Spinal cord (tissue), 10 donors: ENCODE results near the gene OR1A2. TPM values are rescaled to one million over a fixed set of nuclear protein-coding genes. Genes with fewer than 3 reads are reported as not detected.
"Not testable (repeated sequence)": the region's sequence is repeated elsewhere in the genome, so short reads cannot be mapped to it uniquely, and the experiment has no call there.

Experiments used
- DNase-seq, 6 donors: peaks; one replicate each; pipeline versions ENCODE4 v3.0.0 to v3.0.0-alpha.2; 2013 to 2015; ENCODE audit warnings: low spot score in 6 of 6, low read depth in 4 of 6
- H3K27ac ChIP-seq: one replicate; pipeline ENCODE4 v1.5.1; 2013; ENCODE audit warnings: low read depth, low read length, control low read depth
- H3K27me3 ChIP-seq: one replicate; pipeline ENCODE4 v1.6.1; 2013; ENCODE audit warnings: low read length; ENCODE audit not compliant: control insufficient read depth, insufficient read depth
- H3K36me3 ChIP-seq: one replicate; pipeline ENCODE4 v1.6.1; 2013; ENCODE audit warnings: low read length; ENCODE audit not compliant: control insufficient read depth, insufficient read depth
- H3K4me1 ChIP-seq: one replicate; pipeline ENCODE4 v1.6.1; 2013; ENCODE audit warnings: low read length; ENCODE audit not compliant: control insufficient read depth, insufficient read depth
- H3K4me3 ChIP-seq: one replicate; pipeline ENCODE4 v1.5.1; 2013; ENCODE audit warnings: low read depth, low read length, control low read depth
- H3K9me3 ChIP-seq: one replicate; pipeline ENCODE4 v1.6.1; 2013; ENCODE audit warnings: low read length; ENCODE audit not compliant: control insufficient read depth, insufficient read depth
- WGBS: methylation state at CpG from one replicate; pipeline ENCODE4 v1.1.5; 2013; ENCODE audit warnings: missing lambda C conversion rate; ENCODE audit not compliant: insufficient coverage; 5-methylcytosine and 5-hydroxymethylcytosine counted together
- polyA plus RNA-seq, 2 donors: library from polyadenylated mRNA; unstranded; fragments of 120-200 nt; gene quantifications; one replicate each; pipeline ENCODE4 v1.2.1, GENCODE V29; 2013; ENCODE audit not compliant: insufficient read length in 2 of 2
- total RNA-seq, 2 donors: library from RNA; depleted of rRNA in 1 of 2; stranded (reverse); fragments of 120-200 nt in 1 of 2; fragments of >200 nt in 1 of 2; gene quantifications; one replicate each; pipeline versions ENCODE4 v1.2.3 to v1.2.4, GENCODE V29; 2013 to 2014
- donor health status: healthy.

The OR1A2 gene
- total and polyA plus RNA-seq, 4 donors: not detected

- no CpG with 5 or more reads among the region's 2 CpGs for WGBS
These were observed 25.2 kb downstream of the OR1A2 start for GRCh38 chr17:3222505-3222904.

GRCh38 chr17:3224721-3225352, 27.5 kb downstream of the OR1A2 start:
- not testable (repeated sequence) for H3K36me3 ChIP-seq, H3K27me3 ChIP-seq, H3K27ac ChIP-seq, H3K4me1 ChIP-seq, H3K4me3 ChIP-seq, DNase-seq, H3K9me3 ChIP-seq

More at GRCh38 chr17:3222505-3222904, 25.2 kb downstream of the OR1A2 start:
- Histone ChIP-seq H3K27ac (no peak overlapping the region), H3K9me3 (no peaks in the 10 kb centered on the region), H3K36me3 (no peaks in the 10 kb centered on the region), H3K27me3 (no peaks in the 10 kb centered on the region), H3K4me1 (no peaks in the 10 kb centered on the region), H3K4me3 (no peak overlapping the region)
- DNase-seq: no peak

GRCh38 chr17:3232300-3232699, 35.0 kb downstream of the OR1A2 start:
- not testable (repeated sequence) for H3K36me3 ChIP-seq, H3K9me3 ChIP-seq, H3K27me3 ChIP-seq, H3K27ac ChIP-seq, H3K4me3 ChIP-seq, H3K4me1 ChIP-seq, DNase-seq
- 70% methylated on average over 1 of the region's 8 CpGs for WGBS

DNA sequence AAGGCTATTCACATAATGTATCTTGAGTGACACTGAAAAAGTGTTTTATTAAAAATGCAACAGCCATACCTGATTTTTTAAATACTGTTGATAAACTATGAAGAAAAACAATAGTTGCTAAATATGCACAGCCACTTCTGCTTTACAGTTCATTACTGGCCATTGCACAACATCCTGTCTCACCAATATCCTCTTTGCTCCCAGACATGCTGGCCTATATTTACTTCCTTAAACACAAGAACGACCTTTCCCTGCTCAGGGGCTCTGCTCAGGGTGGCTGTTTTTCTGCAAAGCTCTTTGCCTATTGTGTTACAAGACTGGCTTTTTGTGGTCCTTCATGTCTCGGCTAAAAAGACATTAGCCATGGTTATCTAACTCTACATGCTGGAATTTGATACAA, 41.4 kb downstream of the OR1A2 start:
- no CpG with 5 or more reads among the region's 2 CpGs for WGBS
- H3K4me1 ChIP-seq, H3K27me3 ChIP-seq, H3K9me3 ChIP-seq, H3K27ac ChIP-seq, H3K36me3 ChIP-seq, H3K4me3 ChIP-seq, DNase-seq: not testable (repeated sequence)

DNA sequence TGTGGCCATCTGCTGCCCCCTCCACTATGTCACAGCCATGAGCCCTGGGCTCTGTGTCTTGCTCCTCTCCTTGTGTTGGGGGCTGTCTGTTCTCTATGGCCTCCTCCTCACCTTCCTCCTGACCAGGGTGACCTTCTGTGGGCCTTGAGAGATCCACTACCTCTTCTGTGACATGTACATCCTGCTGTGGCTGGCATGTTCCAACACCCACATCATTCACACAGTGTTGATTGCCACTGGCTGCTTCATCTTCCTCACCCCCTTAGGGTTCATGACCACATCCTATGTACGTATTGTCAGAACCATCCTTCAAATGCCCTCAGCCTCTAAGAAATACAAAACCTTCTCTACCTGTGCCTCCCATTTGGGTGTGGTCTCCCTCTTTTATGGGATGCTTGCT, 43.7 kb downstream of the OR1A2 start:
- H3K4me1 ChIP-seq, H3K27ac ChIP-seq, H3K36me3 ChIP-seq, H3K4me3 ChIP-seq, H3K9me3 ChIP-seq, DNase-seq, H3K27me3 ChIP-seq: not testable (repeated sequence)
- WGBS: no CpG with 5 or more reads among the region's 1 CpG

DNA sequence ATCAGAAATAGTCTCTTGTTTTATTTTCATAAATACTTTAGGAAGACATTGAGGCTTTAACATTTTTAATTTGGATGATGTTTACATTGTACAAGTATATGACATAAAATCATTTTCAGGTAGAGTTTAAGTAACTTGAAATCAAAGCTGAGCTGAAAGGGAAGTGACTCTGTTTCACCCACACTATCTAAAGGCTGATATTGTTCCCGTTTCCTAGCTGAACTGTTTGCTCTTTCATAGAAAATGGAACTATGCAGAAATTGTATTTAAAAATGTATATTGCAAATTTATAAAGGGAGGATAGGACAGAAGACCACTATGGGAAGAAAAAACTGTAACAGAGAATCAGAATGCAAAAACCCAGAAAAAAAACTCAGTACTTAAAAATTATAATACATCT, 47.5 kb downstream of the OR1A2 start:
- H3K27ac ChIP-seq, H3K36me3 ChIP-seq, H3K4me1 ChIP-seq, H3K9me3 ChIP-seq, H3K4me3 ChIP-seq, H3K27me3 ChIP-seq, DNase-seq: not testable (repeated sequence)
- no CpG with 5 or more reads among the region's 1 CpG for WGBS

Other genes with a start within 250 kb of the OR1A2 start
- gene OR1D5, start 133.9 kb upstream of the OR1A2 start, total RNA-seq: not detected
- not detected for gene OR1D5, start 133.9 kb upstream of the OR1A2 start, polyA plus RNA-seq
- not detected for gene OR1D2, start 93.1 kb upstream of the OR1A2 start, total RNA-seq
- under 1 TPM in 1 of 2 donors, not detected in 1; 0.08 TPM for gene OR1D2, start 93.1 kb upstream of the OR1A2 start, polyA plus RNA-seq
- not detected for gene OR1G1, start 70.0 kb upstream of the OR1A2 start, total RNA-seq
- not detected for gene OR1G1, start 70.0 kb upstream of the OR1A2 start, polyA plus RNA-seq
- gene OR1A1, start 10.1 kb downstream of the OR1A2 start, total RNA-seq: not detected
- under 1 TPM in 1 of 2 donors, not detected in 1; 0.14 TPM for gene OR1A1, start 10.1 kb downstream of the OR1A2 start, polyA plus RNA-seq
- gene OR3A1, start 100.8 kb downstream of the OR1A2 start, total RNA-seq: under 1 TPM; 0.22 to 0.40 TPM
- under 1 TPM; 0.29 to 0.36 TPM for gene OR3A1, start 100.8 kb downstream of the OR1A2 start, polyA plus RNA-seq
- 1 to 10 TPM in 1 of 2 donors, under 1 TPM in 1; 0.66 to 1.9 TPM for gene OR3A2, start 188.8 kb downstream of the OR1A2 start, total RNA-seq
- 1 to 10 TPM; 1.3 to 1.4 TPM for gene OR3A2, start 188.8 kb downstream of the OR1A2 start, polyA plus RNA-seq
- not detected for gene OR1E1, start 200.9 kb downstream of the OR1A2 start, total RNA-seq
- not detected for gene OR1E1, start 200.9 kb downstream of the OR1A2 start, polyA plus RNA-seq
- gene OR3A3, start 213.9 kb downstream of the OR1A2 start, total RNA-seq: not detected
- gene OR3A3, start 213.9 kb downstream of the OR1A2 start, polyA plus RNA-seq: under 1 TPM in 1 of 2 donors, not detected in 1; 0.39 TPM
- gene OR1E2, start 236.3 kb downstream of the OR1A2 start, total RNA-seq: not detected
- under 1 TPM in 1 of 2 donors, not detected in 1; 0.23 TPM for gene OR1E2, start 236.3 kb downstream of the OR1A2 start, polyA plus RNA-seq